IPS-11a (cell line): Measurements from ENCODE around the gene DGLUCY.
"Not testable (repeated sequence)": the region's sequence is repeated elsewhere in the genome, so short reads cannot be mapped to it uniquely, and the experiment has no call there.

ENCODE experiments used
- H3K4me3 ChIP-seq: one replicate; pipeline ENCODE4 v1.5.1; 2013; ENCODE audit warnings: low read depth, low read length, control low read depth

The DGLUCY gene

DNA sequence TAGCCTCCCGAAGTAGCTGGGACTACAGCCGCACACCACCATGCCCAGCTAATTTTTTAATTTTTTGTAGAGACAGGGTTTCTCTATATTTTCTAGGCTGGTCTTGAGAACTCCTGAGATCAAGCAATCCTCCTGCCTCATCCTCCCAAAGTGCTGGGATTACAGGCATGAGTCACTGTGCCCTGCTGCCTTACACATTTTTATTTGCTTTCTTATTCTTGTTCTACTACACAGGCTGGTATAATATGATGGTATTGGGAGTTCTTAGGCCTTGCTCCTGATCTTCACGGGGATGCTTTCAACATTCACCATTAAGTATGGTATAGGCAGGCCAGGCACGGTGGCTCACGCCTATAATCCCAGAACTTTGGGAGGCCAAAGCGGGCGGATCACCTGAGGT lies 21.2 kb downstream of the DGLUCY start:
- no peak overlapping the region for H3K4me3 ChIP-seq

DNA sequence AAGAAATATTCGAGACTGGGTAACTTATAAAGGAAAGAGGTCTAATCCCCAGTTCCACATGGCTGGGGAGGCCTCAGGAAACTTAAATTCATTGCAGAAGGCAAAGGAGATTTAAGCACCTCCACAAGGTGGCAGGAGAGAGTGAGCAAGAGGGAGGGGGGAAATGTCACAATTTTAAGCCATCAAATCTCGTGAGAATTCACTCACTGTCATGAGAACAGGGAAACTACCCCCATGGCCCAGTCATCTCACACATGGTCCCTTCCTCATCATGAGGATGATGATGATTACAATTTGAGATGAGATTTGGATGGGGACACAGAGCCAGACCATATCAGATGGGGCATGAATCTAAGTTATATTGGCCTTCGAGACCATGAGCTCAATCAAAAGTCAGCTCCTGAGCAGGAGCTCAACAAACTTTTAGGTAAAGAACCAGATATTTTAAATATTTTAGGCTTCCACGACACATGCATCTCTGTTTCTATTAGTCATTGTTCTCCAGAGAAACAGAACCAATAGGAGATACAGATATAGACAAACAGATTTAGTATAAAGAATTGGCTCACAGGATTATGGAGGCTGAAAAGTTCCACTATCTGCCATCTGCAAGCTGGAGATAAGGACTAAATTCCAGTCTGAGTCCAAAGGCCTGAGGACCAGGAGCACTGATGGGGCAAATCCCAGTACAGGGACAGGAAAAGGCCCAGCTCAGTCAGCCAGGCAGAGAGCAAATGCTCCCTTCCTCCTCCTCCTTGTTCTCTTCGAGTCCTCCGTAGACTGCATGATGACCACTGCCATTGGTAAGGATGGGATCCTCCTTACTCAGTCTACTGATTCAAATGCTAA lies 24.9 kb downstream of the DGLUCY start:
- H3K4me3 ChIP-seq = no peak overlapping the region

DNA sequence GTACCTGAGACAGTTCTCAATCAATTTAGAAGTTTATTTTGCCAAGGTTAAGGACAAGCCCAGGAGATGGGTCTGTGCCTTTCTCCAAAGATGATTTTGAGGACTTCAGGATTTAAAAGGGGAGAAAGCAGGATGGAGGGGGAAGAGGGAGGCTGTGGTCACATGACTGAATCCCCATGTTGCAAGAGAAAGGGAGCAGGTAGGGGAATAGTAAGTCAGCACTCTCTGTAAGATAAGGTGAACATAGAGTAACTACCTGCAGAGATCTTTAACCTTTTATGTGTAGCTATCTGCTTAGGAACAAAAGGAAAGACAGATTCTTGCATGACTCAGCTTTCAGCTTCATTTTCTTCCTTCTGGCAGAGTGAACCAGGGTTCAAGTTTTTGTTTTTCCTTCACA lies 25.9 kb downstream of the DGLUCY start:
- H3K4me3 ChIP-seq = no peak overlapping the region

DNA sequence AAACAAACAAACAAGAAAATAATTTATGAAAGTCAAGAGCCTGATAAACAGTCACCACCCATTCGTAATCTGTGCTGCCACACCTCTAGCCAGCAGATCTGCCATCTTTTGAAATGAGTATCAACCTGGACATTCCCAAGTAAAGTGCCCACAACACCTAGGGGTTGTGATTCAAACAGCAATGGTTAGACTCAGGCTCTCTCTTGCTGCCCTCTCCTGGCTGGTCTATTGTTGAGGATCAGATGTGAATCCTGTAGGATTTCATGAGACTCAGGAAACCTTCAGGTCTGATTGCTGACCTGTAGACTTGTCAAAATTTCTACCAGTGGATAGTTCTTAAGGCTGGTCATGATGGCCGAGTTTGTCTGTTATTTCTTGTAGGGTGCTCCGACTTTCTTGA lies 26.8 kb downstream of the DGLUCY start:
- H3K4me3 ChIP-seq = no peak overlapping the region

DNA sequence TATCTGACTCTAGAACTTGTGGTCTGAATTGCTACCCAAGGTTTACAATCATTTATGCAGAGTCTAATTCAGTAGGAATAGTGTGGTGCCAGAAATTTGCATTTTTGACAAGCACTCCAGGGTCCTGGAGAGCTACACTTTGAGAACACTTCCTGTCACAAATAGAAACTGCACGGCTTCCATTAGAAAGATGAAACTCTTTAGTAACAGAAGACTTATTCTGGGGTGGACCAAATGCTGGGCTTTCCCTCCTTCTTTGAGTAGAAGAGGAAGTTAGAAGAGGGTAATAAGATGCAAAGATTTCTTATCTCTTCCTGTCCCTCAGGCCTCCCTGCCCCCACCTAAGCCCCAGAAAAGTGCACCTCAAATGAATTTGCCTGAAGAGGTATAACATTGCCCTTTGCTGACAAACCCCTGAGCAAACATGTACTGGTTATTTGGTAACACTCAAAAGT lies 28.4 kb downstream of the DGLUCY start:
- no peak overlapping the region for H3K4me3 ChIP-seq

DNA sequence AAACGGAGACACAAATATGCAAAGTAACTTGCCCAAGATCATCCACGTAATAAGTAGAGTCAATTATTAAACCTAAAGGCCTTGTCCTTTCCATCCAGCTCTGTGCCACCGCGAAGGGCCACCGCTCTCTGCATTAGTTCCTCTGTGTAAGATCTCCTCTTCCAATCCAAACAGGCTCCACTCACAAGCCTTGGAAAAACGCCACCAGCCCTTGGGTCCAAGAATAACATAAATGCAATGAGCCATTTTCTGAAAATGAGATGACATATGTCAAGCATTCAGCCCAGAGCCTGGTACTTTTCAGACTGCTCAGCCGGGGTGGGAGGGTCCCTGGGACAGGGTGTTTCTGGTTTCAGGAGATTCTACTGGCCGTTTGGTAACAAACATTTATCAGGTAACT lies 30.0 kb downstream of the DGLUCY start:
- H3K4me3 ChIP-seq = no peak overlapping the region

DNA sequence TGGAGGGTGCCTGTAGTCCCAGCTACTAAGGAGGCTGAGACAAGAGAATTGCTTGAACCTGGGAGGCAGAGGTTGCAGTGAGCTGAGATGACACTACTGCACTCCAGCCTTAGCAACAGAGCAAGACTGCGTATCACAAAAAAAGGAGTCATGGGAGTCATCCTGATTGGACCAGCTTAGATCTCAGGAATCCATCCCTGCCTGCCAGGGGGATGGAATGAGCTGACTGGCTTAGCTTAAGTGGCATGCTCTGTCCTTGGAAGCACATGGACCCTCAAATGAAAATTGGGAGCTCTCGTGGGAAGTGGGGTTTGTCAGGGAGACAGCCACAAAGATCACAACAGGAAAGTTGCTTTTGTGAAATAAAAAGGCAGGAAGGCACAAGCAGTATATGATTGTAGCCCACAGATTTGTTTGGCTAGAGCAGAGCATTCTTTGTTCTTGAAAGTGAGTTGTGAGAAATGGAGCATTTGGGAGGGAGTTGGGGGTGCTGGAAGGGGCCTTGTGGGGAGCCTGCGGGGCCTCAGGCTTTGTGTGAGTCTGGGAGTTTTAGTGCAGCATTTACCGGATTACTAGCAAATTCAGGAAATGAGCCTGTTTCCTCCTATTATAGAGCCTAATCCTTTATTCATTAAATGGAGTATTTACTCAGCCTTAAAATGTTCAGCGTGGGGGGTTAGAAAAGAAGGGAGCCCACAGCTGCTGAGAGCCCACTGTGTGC lies 30.7 kb downstream of the DGLUCY start:
- H3K4me3 ChIP-seq = no peak overlapping the region

DNA sequence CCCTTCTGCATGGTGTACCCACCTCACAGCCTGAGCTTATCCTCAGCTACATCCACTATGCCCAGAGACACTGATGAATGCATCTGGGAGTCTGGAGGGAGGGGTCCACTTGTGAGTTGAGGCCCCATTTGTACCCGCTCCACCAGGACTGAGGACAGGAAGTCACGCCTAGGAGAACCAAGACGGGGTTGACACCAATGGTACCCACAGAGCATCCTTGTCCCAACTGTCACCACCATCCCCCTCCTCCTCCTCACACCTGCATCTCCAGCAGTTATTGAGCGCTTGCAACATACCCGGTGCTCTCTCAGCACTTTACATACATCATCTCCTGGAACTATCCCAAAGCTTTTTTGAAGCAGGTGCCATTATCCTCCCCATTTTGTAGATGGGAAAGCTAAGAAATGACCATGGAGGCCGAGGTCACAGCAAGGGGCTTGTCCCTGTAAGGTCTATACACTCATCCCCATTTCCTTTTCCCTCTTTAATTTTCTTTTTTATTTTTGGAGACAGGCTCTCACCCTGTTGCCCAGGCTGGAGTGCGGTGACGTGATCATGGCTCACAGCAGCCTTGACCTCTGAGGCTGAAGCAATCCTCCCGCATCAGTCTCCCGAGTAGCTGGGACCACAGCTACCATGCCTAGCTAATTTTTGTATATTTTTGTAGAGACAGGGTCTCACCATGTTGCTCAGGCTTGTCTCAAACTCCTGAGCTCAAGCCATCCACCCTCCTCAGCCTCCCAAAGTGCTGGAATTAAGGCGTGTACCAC lies 31.7 kb downstream of the DGLUCY start:
- no peak overlapping the region for H3K4me3 ChIP-seq

DNA sequence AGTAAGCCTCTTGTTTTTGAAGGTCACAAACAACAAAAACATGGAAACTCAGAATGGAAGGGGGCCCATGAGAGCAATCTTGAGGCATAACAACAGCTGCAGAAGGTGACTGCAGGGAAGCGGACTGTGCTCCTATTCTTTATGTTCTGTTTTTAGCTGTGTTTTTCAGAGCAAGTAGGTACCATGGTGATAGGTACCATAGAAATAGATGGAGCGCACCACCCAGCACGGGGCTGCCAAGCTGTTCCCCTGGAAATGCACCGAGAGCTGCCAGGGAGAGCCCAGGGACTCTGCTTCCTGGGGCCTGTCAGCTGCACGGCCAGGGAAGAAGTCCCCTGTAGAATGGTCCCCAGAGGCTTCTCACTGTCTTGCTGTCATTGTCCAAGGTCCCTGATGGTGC lies 32.8 kb downstream of the DGLUCY start:
- no peak overlapping the region for H3K4me3 ChIP-seq

DNA sequence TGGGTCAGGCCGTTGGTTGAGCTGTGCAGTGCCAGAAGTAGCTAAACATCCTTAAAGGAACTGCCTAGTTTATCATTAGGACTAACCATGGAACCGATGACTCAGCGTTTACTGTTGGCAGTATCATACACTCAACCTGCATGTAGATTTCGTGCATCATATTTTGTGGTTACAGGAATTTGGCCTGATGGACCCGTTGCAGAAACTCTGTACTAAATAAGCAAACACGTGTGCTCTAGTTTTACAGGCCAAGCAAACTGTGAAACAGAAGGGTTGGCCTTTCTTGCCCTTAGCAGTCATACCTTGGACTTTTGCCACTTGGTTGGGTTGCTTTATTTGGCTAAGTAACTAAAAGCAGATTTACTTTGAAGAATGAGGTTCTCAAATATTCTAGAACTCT lies 35.6 kb downstream of the DGLUCY start:
- no peak overlapping the region for H3K4me3 ChIP-seq

DNA sequence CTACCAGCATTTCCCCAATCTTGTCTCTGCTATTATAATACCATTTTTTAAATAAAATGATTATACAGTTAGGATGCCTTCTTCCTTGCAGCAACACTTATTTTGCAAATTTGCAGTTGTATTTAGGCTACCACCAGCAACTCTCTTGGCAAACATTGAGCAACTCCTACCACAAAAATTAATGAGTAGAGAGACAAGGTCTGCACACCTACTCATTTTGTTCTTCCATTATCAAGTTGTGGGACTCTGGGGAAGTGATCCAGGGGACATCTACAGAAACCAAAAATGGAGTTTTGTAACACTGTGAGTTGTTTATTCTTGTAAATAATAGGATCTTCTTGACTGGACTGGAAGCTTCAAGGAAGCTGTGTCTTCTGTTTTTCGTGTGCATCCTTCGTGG lies 38.6 kb downstream of the DGLUCY start:
- H3K4me3 ChIP-seq = no peak overlapping the region

DNA sequence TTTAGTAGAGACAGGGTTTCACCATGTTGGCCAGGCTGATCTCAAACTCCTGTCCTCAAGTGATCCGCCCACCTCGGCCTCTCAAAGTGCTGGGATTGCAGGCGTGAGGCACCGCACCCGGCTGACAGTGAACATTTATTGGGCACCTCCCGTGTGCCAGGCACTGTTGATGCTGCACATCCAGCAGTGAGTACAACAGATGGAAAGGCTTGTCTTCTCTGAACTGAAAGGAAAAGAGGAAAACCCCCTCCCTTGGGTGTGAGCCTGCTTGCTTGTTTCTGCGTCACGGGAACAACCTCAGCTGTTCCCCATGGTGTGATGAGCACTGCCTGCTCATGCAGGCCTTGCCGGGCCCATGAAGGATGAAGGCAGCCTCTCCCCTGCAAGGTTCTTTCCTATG lies 39.5 kb downstream of the DGLUCY start:
- H3K4me3 ChIP-seq = no peak overlapping the region

DNA sequence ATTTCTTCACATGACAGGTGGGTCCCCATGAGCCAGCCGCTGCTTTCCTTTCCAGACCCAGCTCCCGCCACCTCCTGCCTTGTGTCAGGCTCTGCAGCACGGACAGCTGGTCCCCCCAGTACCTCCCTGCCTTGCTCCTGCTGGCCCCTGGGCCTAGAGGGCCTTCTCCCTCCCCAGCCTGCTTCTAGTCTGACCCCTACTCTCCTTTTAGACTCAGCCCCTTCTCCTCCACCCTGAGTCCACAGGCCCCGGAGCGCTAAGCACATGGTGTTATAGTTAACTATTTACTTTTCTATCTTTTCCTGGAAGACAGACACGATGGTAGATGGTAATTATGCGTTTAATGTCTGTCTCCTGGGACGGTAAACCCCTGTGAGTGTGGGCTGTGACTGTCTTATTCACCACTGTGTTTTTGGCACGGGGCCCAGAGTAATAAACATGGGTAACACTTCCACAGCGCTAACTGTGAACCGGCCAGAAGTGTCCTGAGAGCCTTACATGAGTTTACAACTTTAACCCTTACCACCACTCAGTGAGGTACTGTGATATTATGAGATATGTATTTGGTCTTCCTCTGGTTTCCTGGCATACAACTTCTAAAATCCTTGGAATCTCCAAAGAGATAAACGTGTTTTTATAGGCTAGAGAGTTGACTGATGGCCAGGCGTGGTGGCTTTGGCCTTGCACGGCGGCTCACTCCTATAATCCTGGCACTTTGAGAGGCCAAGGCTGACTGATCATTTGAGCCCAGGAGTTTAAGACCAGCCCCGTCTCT lies 41.2 kb downstream of the DGLUCY start:
- no peak overlapping the region for H3K4me3 ChIP-seq

DNA sequence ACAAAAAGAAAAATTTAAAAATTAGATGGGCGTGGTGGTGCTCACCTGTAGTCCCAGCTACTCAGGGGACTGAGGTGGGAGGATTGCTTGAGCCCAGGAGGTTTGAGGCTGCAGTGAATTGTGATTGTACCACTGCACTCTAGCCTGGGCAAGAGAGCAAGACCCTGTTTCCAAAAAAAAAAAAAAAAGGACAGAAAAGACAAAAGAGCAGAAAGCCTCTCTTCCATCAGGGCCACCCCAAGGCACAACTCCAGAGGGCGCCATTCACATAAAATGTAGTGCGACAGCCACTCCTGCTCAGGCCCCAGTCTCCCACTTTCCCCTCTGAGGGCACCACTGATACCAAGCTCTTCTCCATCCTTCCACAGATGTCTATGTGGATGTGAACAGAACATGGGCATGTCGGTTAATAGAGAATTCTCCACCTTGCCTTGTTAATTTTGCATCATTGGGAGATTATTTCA lies 41.8 kb downstream of the DGLUCY start:
- no peak overlapping the region for H3K4me3 ChIP-seq

DNA sequence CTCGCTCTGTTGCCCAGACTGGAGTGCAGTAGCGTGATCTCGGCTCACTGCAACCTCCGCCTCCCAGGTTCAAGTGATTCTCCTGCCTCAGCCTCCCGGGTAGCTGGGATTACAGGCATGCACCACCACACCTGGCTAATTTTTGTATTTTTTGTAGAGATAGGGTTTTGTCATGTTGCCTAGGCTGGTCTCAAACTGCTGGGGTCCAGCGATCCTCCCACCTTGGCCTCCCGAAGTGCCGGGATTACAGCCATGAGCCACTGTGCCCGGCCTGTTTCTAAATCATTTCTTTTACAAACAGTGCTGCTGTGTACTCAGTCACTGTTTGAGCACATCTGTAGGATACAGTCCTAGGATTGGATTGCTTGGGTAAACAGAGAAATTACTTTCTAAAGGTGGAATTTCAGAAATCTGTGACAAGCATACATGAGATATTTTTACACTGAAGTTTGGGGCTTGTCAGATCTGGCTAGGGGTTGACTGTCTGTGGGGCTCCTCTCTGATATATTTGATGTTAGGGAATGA lies 42.3 kb downstream of the DGLUCY start:
- not testable (repeated sequence) for H3K4me3 ChIP-seq

DNA sequence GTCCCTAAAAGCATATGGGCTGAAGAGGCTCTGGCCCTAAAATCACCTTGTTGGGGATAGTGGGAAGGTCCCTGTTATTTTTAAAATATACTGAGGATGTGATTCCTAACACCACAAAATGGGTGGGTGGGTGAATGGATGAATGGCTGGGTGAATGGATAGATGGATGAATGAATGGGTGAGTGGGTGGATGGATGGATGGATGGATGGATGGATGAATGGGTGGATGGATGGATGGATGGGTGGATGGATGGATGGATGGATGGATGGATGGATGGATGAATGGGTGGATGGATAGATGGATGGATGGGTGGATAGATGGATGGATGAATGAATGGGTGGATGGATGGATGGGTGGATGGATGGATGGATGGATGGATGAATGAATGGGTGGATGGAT lies 43.0 kb downstream of the DGLUCY start:
- not testable (repeated sequence) for H3K4me3 ChIP-seq

DNA sequence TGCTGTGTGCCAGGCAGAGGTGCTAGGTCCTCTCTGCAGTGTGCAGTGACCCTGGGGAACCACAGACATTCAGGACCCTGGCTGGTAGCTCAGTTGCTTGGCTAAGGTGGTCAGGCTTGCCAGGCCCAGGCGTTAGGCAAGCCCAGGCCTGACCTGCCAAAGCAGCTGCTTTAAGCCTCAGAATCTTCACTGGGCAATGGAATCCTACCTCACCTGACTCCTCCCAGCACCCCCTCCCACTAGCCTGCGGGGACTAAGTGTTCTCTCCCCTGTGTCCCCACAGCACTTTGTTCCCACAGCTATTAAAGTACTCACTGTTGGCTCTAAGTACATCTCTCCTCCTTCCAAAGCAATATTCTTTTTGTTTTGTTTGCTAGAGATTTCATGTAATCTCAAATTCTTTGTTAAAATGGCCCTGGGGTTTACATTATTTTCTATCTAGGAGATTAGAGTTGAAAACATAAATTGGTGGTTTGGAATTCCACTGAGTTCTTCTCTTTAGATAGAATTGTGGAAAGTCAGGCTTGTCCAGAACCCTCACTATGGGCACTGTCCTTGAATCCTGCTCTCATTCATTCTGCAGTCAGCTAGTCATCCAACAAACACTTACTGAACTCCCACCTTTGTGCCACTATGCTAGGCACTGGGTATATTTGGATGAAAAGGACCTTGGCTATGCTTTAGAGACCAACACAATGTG lies 44.4 kb downstream of the DGLUCY start:
- H3K4me3 ChIP-seq = no peak overlapping the region

DNA sequence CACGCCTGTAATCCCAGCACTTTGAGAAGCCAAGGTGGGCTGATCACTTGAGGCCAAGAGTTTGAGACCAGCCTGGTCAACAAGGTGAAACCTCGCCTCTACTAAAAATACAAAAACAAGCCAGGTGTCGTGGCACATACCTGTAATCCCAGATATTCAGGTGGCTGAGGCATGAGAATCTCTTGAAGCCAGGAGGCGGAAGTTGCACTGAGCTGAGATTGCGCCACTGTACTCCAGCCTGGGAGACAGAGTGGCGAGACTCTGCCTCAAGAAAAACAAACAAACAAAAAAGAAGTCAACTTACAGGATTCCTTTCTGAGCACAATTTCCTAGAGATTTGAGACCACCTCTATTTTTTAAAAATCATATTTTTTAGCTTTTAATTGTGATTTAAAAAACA lies 45.3 kb downstream of the DGLUCY start:
- no peak overlapping the region for H3K4me3 ChIP-seq

DNA sequence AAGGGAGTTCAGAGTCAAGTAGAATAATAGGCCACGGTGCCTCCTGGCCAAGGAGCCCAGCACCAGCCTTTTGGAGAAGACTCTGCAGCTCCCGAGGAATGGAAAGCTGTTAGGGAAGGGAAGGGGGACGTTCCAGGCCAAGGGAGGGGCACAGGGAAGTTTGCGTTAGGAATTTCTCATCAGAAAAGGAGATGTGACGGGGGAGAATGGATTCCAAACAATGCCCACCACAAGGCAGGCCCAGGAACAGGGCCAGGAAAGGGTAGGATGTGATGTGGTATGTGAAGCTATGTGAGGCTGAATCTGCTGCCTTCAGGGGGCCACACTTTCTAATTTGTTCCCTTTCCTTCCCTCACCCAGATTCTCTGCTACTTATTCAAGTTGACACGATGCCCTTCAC lies 46.0 kb downstream of the DGLUCY start:
- H3K4me3 ChIP-seq = no peak overlapping the region

DNA sequence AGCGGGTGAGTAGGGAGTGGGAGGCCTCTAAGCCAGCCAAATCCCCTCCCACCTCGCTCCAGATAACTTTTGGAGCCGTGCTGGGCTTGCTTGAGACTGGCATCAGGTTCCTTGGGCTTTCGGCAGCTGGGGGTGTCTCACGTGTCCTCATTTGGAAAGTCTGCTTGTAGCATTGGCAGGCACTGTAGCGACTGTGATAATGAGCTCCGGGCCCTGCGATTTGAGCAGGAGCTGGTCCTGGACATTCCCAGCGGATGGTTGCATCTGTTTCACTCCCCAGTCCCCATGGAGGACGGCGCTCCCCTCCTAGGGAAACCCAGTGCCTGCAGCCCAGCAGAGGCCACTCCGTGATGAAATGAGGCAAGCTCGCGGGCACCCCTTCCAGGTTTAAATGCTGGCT lies 49.4 kb downstream of the DGLUCY start:
- no peak overlapping the region for H3K4me3 ChIP-seq
